ENCODE results near the gene TFDP1. TPM values are rescaled to one million over a fixed set of nuclear protein-coding genes. Genes with fewer than 3 reads are reported as not detected.

The TFDP1 gene
- total RNA-seq, 6 experiments from 2014 or later = 121 to 155 (median 150) TPM

DNA sequence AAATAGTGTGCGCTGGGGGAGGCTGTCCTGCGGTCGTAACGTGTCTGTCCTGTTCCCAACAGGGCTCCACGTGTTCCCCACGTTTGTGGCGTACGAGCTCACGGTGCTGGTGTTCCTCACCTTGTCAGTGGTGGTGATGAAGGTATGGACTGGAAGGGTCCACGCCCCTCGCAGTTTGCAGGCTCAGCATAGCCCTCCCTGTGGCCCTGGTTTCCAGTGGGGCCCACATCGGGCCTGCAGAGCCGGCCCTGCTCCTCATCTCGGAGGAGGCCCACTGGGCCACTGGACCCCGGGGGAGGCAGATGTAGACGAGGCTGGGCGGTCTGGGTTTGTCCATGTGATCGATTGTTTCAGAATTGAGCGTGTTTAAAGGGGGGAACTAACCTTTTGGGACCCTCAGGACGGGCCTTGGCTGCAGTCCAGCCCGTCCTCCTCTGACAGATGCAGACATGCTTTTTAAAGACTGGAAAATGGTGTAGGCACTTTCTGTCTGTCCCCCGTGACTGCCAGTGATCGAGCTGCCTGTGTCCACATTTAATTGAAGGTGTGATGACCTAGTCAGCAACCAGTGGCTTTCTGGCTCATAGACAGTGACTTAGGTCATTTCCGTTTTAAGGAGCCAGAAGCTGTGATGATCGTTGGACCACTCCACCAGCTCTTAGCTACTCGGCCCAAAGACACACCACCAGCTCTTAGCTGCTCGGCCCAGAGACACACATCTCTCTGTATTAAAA is 37.1 kb upstream of the TFDP1 start:
- peaks cover 30% of the 10 kb centered on the region for H3K36me3 Mint-ChIP-seq (ENCODE audit: low read depth)

DNA sequence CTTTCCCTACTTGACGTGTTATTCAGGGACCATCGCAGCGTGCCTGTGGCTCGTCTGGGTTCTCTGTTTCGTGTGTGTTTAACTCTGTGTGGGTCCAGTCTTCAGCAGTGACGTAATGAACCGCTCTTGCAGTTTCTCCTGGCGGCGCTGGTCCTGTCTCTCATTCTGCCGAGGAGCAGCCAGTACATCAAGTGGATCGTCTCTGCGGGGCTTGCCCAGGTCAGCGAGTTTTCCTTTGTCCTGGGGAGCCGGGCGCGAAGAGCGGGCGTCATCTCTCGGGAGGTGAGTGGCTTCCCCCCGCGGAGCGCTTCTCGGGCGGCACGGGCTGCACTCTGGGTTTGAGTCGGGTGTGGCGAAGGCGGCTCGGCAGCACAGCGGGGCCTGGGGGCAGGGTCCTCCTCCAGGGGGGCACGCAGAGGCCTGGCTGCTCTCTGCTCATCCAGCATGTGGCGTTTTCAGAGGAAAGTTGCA is 36.3 kb upstream of the TFDP1 start:
- peaks cover 50% of the 10 kb centered on the region for H3K4me1 Mint-ChIP-seq (ENCODE audit: low read depth)

More for the DNA sequence above, 37.1 kb upstream of the TFDP1 start:
- DNase-seq = peak; percentile 49
- Mint-ChIP-seq H3K27me3 (ENCODE audit: insufficient read depth) (peaks cover 1% of the 10 kb centered on the region; the same call in 1 of the 2 replicates), H3K9me3 (0 out of 2 replicates have a peak, but pooled peaks cover 3% of the 10 kb centered on the region), H3K27ac (peak overlapping the region; percentile 81), H3K4me3 (peak overlapping the region; percentile 81; the same call in 1 of the 2 replicates), H3K4me1 (ENCODE audit: low read depth) (peaks cover 50% of the 10 kb centered on the region)
- TF ChIP-seq, protein P1, sequence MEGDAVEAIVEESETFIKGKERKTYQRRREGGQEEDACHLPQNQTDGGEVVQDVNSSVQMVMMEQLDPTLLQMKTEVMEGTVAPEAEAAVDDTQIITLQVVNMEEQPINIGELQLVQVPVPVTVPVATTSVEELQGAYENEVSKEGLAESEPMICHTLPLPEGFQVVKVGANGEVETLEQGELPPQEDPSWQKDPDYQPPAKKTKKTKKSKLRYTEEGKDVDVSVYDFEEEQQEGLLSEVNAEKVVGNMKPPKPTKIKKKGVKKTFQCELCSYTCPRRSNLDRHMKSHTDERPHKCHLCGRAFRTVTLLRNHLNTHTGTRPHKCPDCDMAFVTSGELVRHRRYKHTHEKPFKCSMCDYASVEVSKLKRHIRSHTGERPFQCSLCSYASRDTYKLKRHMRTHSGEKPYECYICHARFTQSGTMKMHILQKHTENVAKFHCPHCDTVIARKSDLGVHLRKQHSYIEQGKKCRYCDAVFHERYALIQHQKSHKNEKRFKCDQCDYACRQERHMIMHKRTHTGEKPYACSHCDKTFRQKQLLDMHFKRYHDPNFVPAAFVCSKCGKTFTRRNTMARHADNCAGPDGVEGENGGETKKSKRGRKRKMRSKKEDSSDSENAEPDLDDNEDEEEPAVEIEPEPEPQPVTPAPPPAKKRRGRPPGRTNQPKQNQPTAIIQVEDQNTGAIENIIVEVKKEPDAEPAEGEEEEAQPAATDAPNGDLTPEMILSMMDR (IDR thresholded peaks at IDR 0.05) = no peak

DNA sequence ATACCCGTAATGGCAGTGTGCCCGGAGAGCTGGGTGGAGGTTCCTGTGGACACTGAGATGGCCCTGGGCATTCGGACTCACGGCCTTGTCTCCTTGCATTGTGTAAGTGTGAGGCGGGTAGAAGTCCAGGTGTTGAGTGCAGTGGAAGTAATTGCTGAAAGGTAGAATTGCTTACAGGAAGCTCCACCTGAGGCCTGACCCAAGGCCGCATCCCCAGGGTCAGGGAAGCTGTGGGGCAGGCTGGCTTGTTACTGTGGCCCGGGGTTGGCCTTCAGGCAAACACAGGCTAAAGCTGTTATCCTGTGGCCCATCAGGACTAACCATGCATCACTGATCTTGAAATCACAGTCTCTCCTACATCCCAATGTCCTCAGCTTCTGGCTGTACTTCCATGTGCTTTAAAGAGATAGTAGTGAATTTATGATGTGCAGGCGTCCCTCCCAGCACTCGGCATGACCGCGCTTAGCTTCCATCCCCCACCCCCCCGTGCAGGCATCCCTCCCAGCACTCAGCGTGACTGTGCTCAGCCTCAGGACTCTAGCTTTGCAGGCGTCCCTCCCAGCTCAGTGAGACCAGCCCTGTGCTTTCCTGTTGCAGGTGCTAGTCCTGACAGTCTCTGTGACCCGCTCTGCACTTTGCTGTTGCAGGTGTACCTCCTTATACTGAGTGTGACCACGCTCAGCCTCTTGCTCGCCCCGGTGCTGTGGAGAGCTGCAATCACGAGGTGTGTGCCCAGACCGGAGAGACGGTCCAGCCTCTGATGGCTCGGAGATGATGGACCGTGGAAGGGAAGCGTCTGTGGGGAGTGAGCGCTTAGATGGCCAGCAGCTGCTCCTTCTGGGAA is 35.6 kb upstream of the TFDP1 start:
- H3K4me1 Mint-ChIP-seq (ENCODE audit: low read depth) = peaks cover 46% of the 10 kb centered on the region
- no peak for DNase-seq
- peak overlapping the region; percentile 81 for H3K27ac Mint-ChIP-seq
- H3K27me3 Mint-ChIP-seq (ENCODE audit: insufficient read depth) = peaks cover 1% of the 10 kb centered on the region; the same call in 1 of the 2 replicates
- H3K9me3 Mint-ChIP-seq = no peaks in the 10 kb centered on the region
- peaks cover 25% of the 10 kb centered on the region for H3K36me3 Mint-ChIP-seq (ENCODE audit: low read depth)
- peak overlapping the region; percentile 81; the same call in 1 of the 2 replicates for H3K4me3 Mint-ChIP-seq
- TF ChIP-seq, protein P1 (IDR thresholded peaks at IDR 0.05) = no peak

More for the DNA sequence above, 36.3 kb upstream of the TFDP1 start:
- TF ChIP-seq, protein P1 (IDR thresholded peaks at IDR 0.05) = no peak
- peaks cover 1% of the 10 kb centered on the region; the same call in 1 of the 2 replicates for H3K27me3 Mint-ChIP-seq (ENCODE audit: insufficient read depth)
- 0 out of 2 replicates have a peak, but pooled peaks cover 3% of the 10 kb centered on the region for H3K9me3 Mint-ChIP-seq
- peaks cover 30% of the 10 kb centered on the region for H3K36me3 Mint-ChIP-seq (ENCODE audit: low read depth)
- H3K27ac Mint-ChIP-seq = peak overlapping the region; percentile 81
- DNase-seq = no peak
- peak overlapping the region; percentile 81; the same call in 1 of the 2 replicates for H3K4me3 Mint-ChIP-seq

DNA sequence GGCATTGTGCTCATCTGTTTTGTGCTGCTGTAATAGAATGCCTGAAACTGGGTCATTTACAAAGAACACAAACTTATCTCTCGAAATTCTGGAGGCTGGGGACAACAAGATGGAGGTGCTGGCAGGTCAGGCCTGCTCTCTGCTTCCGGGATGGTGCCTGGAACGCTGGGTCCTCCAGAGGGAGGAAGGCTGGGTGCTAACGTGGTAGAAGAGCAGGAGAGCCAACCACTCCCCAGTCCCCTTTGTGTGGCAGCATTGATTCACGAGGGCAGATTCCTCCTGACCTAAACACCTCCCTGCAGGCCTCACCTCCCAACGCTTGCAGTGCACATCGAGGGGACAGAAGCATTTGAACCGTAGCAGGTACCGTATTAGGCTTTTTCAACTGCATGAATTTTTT is 34.1 kb upstream of the TFDP1 start:
- Mint-ChIP-seq H3K27me3 (ENCODE audit: insufficient read depth) (peaks cover 1% of the 10 kb centered on the region; the same call in 1 of the 2 replicates), H3K4me1 (ENCODE audit: low read depth) (peaks cover 38% of the 10 kb centered on the region), H3K4me3 (no peak overlapping the region), H3K27ac (no peak overlapping the region), H3K9me3 (no peaks in the 10 kb centered on the region), H3K36me3 (ENCODE audit: low read depth) (peaks cover 24% of the 10 kb centered on the region)
- no peak for DNase-seq
- TF ChIP-seq, protein P1 (IDR thresholded peaks at IDR 0.05) = no peak
